HEK293T (cell line): Measurements from ENCODE around the gene RIMS1.

Experiments used
- CTCF ChIA-PET: fragments of 350-600 bp; formaldehyde crosslinking; extraction: SDS; loops from one replicate; lab custom pipeline; 2021; ENCODE audit warnings: antibody characterized with exemption, inconsistent platforms; lab: Yijun Ruan, JAX
- POLR2A ChIA-PET: fragments of 350-600 bp; formaldehyde crosslinking; extraction: SDS; loops from one replicate; lab custom pipeline; 2020; ENCODE audit warnings: antibody characterized with exemption, inconsistent platforms; lab: Yijun Ruan, JAX
- DNase-seq: peaks from one replicate; pipeline ENCODE4 v3.0.0; 2012; ENCODE audit warnings: mixed read lengths; ENCODE audit errors: extremely low spot score
- ARNT ChIP-seq: fragments of 450-650 bp; IDR thresholded peaks from 2 replicates; pipeline ENCODE4 v1.6.1; 2017; ENCODE audit warnings: mild to moderate bottlenecking
- BHLHE40 ChIP-seq: fragments of 450-650 bp; IDR thresholded peaks from 2 replicates; pipeline ENCODE4 v1.6.1; 2016; ENCODE audit warnings: mild to moderate bottlenecking, moderate library complexity, borderline replicate concordance
- CTBP1 ChIP-seq: fragments of 450-650 bp; IDR thresholded peaks from 2 replicates; pipeline ENCODE4 v1.6.1; 2016; ENCODE audit warnings: borderline replicate concordance
- ELF4 ChIP-seq: fragments of 450-650 bp; IDR thresholded peaks from 2 replicates; pipeline ENCODE4 v1.6.1; 2017; ENCODE audit warnings: antibody characterized with exemption
- FOXA1 ChIP-seq: fragments of 450-650 bp; IDR thresholded peaks from 2 replicates; pipeline ENCODE4 v1.6.1; 2016; ENCODE audit warnings: mild to moderate bottlenecking
- FOXK2 ChIP-seq: fragments of 450-650 bp; IDR thresholded peaks from 2 replicates; pipeline ENCODE4 v1.6.1; 2016; ENCODE audit warnings: mild to moderate bottlenecking
- FOXM1 ChIP-seq: fragments of 450-650 bp; IDR thresholded peaks from 2 replicates; pipeline ENCODE4 v1.6.1; 2017; ENCODE audit warnings: mild to moderate bottlenecking, borderline replicate concordance
- HDGF ChIP-seq: fragments of 450-650 bp; IDR thresholded peaks from 2 replicates; pipeline ENCODE4 v1.6.1; 2017; ENCODE audit warnings: antibody characterized with exemption, borderline replicate concordance
- L3MBTL2 ChIP-seq: fragments of 450-650 bp; conservative IDR thresholded peaks from 2 replicates; pipeline ENCODE4 v1.6.1; 2016; ENCODE audit warnings: mild to moderate bottlenecking
- LEF1 ChIP-seq: fragments of 450-650 bp; IDR thresholded peaks from 2 replicates; pipeline ENCODE4 v1.6.1; 2017; ENCODE audit warnings: mild to moderate bottlenecking, borderline replicate concordance
- NFRKB ChIP-seq: fragments of 450-650 bp; IDR thresholded peaks from 2 replicates; pipeline ENCODE4 v1.6.1; 2016; ENCODE audit warnings: mild to moderate bottlenecking, moderate library complexity
- PKNOX1 ChIP-seq: fragments of 450-650 bp; IDR thresholded peaks from 2 replicates; pipeline ENCODE4 v1.6.1; 2016
- SP1 ChIP-seq: fragments of 450-650 bp; IDR thresholded peaks from 2 replicates; pipeline ENCODE4 v1.6.1; 2017
- SUZ12 ChIP-seq: fragments of 450-650 bp; IDR thresholded peaks from 2 replicates; pipeline ENCODE4 v1.6.1; 2016; ENCODE audit warnings: mild to moderate bottlenecking
- TARDBP ChIP-seq: fragments of 450-650 bp; IDR thresholded peaks from 2 replicates; pipeline ENCODE4 v1.6.1; 2016
- ZNF384 ChIP-seq: fragments of 450-650 bp; IDR thresholded peaks from 2 replicates; pipeline ENCODE4 v1.6.1; 2016

The RIMS1 gene, protein sequence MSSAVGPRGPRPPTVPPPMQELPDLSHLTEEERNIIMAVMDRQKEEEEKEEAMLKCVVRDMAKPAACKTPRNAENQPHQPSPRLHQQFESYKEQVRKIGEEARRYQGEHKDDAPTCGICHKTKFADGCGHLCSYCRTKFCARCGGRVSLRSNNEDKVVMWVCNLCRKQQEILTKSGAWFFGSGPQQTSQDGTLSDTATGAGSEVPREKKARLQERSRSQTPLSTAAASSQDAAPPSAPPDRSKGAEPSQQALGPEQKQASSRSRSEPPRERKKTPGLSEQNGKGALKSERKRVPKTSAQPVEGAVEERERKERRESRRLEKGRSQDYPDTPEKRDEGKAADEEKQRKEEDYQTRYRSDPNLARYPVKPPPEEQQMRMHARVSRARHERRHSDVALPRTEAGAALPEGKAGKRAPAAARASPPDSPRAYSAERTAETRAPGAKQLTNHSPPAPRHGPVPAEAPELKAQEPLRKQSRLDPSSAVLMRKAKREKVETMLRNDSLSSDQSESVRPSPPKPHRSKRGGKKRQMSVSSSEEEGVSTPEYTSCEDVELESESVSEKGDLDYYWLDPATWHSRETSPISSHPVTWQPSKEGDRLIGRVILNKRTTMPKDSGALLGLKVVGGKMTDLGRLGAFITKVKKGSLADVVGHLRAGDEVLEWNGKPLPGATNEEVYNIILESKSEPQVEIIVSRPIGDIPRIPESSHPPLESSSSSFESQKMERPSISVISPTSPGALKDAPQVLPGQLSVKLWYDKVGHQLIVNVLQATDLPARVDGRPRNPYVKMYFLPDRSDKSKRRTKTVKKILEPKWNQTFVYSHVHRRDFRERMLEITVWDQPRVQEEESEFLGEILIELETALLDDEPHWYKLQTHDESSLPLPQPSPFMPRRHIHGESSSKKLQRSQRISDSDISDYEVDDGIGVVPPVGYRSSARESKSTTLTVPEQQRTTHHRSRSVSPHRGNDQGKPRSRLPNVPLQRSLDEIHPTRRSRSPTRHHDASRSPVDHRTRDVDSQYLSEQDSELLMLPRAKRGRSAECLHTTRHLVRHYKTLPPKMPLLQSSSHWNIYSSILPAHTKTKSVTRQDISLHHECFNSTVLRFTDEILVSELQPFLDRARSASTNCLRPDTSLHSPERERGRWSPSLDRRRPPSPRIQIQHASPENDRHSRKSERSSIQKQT (N-terminal part only)

DNA sequence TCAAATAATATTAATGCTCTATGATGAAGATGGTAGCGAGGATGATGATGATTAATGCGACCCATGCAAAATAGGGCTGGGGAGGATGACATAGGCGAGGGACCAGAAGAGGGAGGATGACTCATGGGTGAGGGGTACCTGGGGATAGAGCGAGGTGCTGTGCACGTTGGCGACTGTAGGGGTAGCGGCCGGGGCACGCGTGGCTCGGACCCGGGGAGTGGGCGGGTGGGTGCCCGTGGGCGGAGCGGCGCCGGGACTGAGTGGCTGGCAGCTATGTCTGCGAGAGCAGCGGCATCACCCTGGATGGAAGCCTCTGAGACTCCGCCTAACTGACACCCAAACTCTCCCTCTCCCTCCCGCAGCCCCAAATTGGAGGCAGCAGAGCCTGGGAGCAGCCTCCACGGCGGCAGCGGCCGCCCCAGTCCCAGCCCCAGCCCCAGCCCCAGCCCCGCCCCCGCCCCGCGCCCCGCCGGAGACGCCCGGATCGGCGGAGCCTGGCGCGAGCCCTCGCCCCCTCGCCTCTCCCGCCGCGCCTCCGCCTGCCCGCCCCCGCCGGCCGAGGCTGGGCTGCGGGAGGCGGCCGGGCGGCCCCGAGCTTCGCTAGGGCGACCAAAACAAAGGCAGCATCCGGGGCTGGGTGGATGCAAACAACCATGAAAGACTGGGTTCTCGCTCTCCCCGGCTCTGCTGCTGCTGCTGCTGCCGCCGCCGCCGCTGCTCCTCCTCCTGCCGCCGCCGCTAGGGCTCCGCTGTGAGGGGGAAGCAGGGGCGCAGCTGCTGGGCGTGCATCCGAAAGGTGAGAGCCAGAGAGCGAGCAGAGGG lies at the start of gene RIMS1:
Gene RIMS1 (plus strand): TSS at position 367 of the 822 bp plus-strand sequence. CDS start 474 bp downstream, outside the sequence.
- peak; percentile 62 for DNase-seq
- CTCF ChIA-PET = no interaction called here
- TF ChIP-seq HDGF = no peak
- no peak for TF ChIP-seq NFRKB
- TF ChIP-seq PKNOX1 = no peak
- TF ChIP-seq CTBP1 = no peak
- POLR2A ChIA-PET = no interaction called here

- DNase-seq = no peak
- POLR2A ChIA-PET = no interaction called here
- CTCF ChIA-PET = no interaction called here
- no peak for TF ChIP-seq HDGF
- no peak for TF ChIP-seq FOXA1
- TF ChIP-seq L3MBTL2 = no peak
- TF ChIP-seq TARDBP = no peak
- no peak for TF ChIP-seq ZNF384
- no peak for TF ChIP-seq ELF4
- no peak for TF ChIP-seq SUZ12
- TF ChIP-seq FOXK2 = no peak
- no peak for TF ChIP-seq NFRKB
- TF ChIP-seq PKNOX1 = no peak
- TF ChIP-seq FOXM1 = no peak
- TF ChIP-seq ARNT = no peak
- TF ChIP-seq LEF1 = no peak
- TF ChIP-seq SP1 = no peak
These were observed 35.1 kb upstream of the RIMS1 start for GRCh38 chr6:71851214-71851613.

DNA sequence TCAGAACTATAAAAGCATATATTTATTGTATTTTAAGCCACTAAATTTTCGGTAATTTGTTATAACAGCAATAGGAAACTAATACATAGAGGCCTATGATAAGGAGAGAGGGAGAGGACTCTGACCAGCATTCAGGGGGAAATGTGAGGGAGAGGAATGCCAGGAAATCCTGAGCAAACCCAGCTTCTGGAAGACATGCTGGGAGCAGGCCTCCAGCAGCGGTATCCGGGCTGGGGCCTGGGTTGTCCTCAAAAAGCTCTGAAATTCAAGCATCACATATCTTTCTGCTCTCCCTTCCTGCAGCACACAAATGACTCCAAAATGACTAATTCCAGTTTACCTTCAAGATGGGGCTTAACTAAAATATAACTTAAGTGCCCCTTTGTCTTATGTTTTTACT lies 33.4 kb upstream of the RIMS1 start:
- CTCF ChIA-PET = no interaction called here
- POLR2A ChIA-PET = no interaction called here
- TF ChIP-seq NFRKB (no peak), FOXM1 (no peak), ELF4 (no peak), CTBP1 (no peak), L3MBTL2 (no peak), TARDBP (no peak), PKNOX1 (no peak), BHLHE40 (no peak), FOXA1 (no peak), HDGF (no peak), SUZ12 (no peak), ZNF384 (no peak), SP1 (no peak)
- no peak for DNase-seq

- DNase-seq = no peak
These were observed 30.9 kb upstream of the RIMS1 start for GRCh38 chr6:71855406-71855805.

More at GRCh38 chr6:71855406-71855805, 30.9 kb upstream of the RIMS1 start:
- TF ChIP-seq CTBP1 (no peak), ZNF384 (no peak), FOXK2 (no peak), BHLHE40 (no peak), ELF4 (no peak), FOXA1 (no peak), TARDBP (no peak), FOXM1 (no peak), SUZ12 (no peak), HDGF (no peak), NFRKB (no peak), L3MBTL2 (no peak), ARNT (no peak), LEF1 (no peak), PKNOX1 (no peak), SP1 (no peak)
- POLR2A ChIA-PET = no interaction called here
- CTCF ChIA-PET = no interaction called here
